ENCODE data around the gene APOD. TPM values are rescaled to one million over a fixed set of nuclear protein-coding genes. Genes with fewer than 3 reads are reported as not detected.

APOD gene
- total RNA-seq, 1 donor from 2014 or later, result 2.9 TPM

DNA sequence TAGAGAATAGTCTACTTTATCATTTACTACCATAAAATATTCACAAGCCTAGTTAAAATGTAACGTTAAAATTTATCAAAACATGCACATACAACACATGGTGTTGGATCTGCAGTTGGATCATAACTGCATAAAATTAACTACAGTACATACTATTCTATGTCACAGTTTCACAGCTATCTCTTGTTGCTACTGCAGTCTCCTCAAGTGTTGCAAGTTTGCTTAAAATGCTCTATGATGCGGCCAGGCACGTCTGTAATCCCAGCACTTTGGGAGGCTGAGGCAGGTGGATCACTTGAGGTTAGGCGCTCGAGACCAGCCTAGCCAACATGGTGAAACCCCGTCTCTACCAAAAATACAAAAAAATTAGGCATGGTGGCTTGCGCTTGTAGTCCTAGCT, 50.9 kb downstream of the APOD start:
- Mint-ChIP-seq H3K27me3 (ENCODE audit: low read depth) (no peaks in the 10 kb centered on the region), H3K9me3 (ENCODE audit: low read depth) (no peaks in the 10 kb centered on the region), H3K4me1 (ENCODE audit: low read depth) (peaks cover 20% of the 10 kb centered on the region), H3K36me3 (ENCODE audit: low read depth) (peaks cover 1% of the 10 kb centered on the region), H3K4me3 (ENCODE audit: unreplicated experiment) (no peak overlapping the region), H3K27ac (ENCODE audit: unreplicated experiment) (no peak overlapping the region)
- no peak for TF ChIP-seq CTCF (IDR thresholded peaks at IDR 0.05)
- no peak for DNase-seq (ENCODE audit: low spot score)

GRCh38 chr3:195532345-195532744, 51.4 kb downstream of the APOD start:
- Mint-ChIP-seq H3K4me3 (ENCODE audit: unreplicated experiment) (no peak overlapping the region), H3K27me3 (ENCODE audit: low read depth) (no peaks in the 10 kb centered on the region), H3K9me3 (ENCODE audit: low read depth) (no peaks in the 10 kb centered on the region), H3K4me1 (ENCODE audit: low read depth) (peaks cover 20% of the 10 kb centered on the region), H3K36me3 (ENCODE audit: low read depth) (peaks cover 1% of the 10 kb centered on the region), H3K27ac (ENCODE audit: unreplicated experiment) (peak overlapping the region; percentile 4)
- TF ChIP-seq CTCF (IDR thresholded peaks at IDR 0.05), result no peak
- no peak for DNase-seq (ENCODE audit: low spot score)

GRCh38 chr3:195531683-195532082, 52.1 kb downstream of the APOD start:
- DNase-seq (ENCODE audit: low spot score), result no peak
- H3K27me3 Mint-ChIP-seq (ENCODE audit: low read depth), result no peaks in the 10 kb centered on the region
- H3K4me3 Mint-ChIP-seq (ENCODE audit: unreplicated experiment), result no peak overlapping the region
- H3K27ac Mint-ChIP-seq (ENCODE audit: unreplicated experiment), result no peak overlapping the region
- no peak for TF ChIP-seq CTCF (IDR thresholded peaks at IDR 0.05)
- H3K36me3 Mint-ChIP-seq (ENCODE audit: low read depth), result peaks cover 1% of the 10 kb centered on the region
- no peaks in the 10 kb centered on the region for H3K9me3 Mint-ChIP-seq (ENCODE audit: low read depth)
- peaks cover 20% of the 10 kb centered on the region for H3K4me1 Mint-ChIP-seq (ENCODE audit: low read depth)

- H3K4me3 Mint-ChIP-seq (ENCODE audit: unreplicated experiment), result no peak overlapping the region
- H3K4me1 Mint-ChIP-seq (ENCODE audit: low read depth), result peaks cover 4% of the 10 kb centered on the region
- no peaks in the 10 kb centered on the region for H3K27me3 Mint-ChIP-seq (ENCODE audit: low read depth)
- TF ChIP-seq CTCF (IDR thresholded peaks at IDR 0.05), result no peak
- no peaks in the 10 kb centered on the region for H3K9me3 Mint-ChIP-seq (ENCODE audit: low read depth)
- H3K27ac Mint-ChIP-seq (ENCODE audit: unreplicated experiment), result no peak overlapping the region
- DNase-seq (ENCODE audit: low spot score), result no peak
- no peaks in the 10 kb centered on the region for H3K36me3 Mint-ChIP-seq (ENCODE audit: low read depth)
These were observed 57.2 kb downstream of the APOD start for GRCh38 chr3:195526492-195526891.

- no peak for TF ChIP-seq CTCF (IDR thresholded peaks at IDR 0.05)
- H3K27ac Mint-ChIP-seq (ENCODE audit: unreplicated experiment), result peak overlapping the region; percentile 3
These were observed 59.4 kb downstream of the APOD start for GRCh38 chr3:195524171-195524896.

More at GRCh38 chr3:195524171-195524896, 59.4 kb downstream of the APOD start:
- Mint-ChIP-seq H3K36me3 (ENCODE audit: low read depth) (no peaks in the 10 kb centered on the region), H3K4me1 (ENCODE audit: low read depth) (peaks cover 4% of the 10 kb centered on the region), H3K4me3 (ENCODE audit: unreplicated experiment) (no peak overlapping the region), H3K9me3 (ENCODE audit: low read depth) (no peaks in the 10 kb centered on the region), H3K27me3 (ENCODE audit: low read depth) (no peaks in the 10 kb centered on the region)
- no peak for DNase-seq (ENCODE audit: low spot score)
